GM23338 (cell line): ENCODE data around the gene ZNF385B.

Experiments
- CTCF ChIP-seq, 2 experiments: fragments of 200-600 bp in 1 of 2; sonication (generic) in 1 of 2; conservative IDR thresholded peaks; 2 replicates each; pipeline versions ENCODE4 v1.5.1 to v1.6.1; 2016 to 2017; ENCODE audit warnings: antibody characterized with exemption in 2 of 2, low read depth in 2 of 2, mild to moderate bottlenecking in 2 of 2, moderate library complexity in 1 of 2
- EZH2 ChIP-seq: fragments of 200-600 bp; sonication (generic); IDR thresholded peaks from one replicate; pipeline ENCODE4 v1.8.0; 2017; ENCODE audit warnings: antibody characterized with exemption, mild to moderate bottlenecking, low read depth; ENCODE audit not compliant: unreplicated experiment
- JUNB ChIP-seq: IDR thresholded peaks from one replicate; pipeline ENCODE4 v1.6.1; 2016; ENCODE audit warnings: antibody characterized with exemption; ENCODE audit not compliant: unreplicated experiment
- POLR2AphosphoS5 ChIP-seq: IDR thresholded peaks from 2 replicates; pipeline ENCODE4 v1.6.1; 2016; ENCODE audit warnings: antibody characterized with exemption, low read depth
- ZNF114 ChIP-seq: fragments of 250-450 bp; sonication (Bioruptor Pico); IDR thresholded peaks from 2 replicates; pipeline ENCODE4 v1.5.0; 2020; ENCODE audit warnings: mild to moderate bottlenecking, moderate library complexity

- TF ChIP-seq EZH2 (no peak), POLR2AphosphoS5 (no peak), CTCF (conservative IDR thresholded peaks at IDR 0.05; ENCODE audit: low read depth in 2 of 2) (no peak), ZNF114 (CRISPR knock-in tag) (no peak), JUNB (no peak)
Observed at GRCh38 chr2:179677746-179678505, 183.5 kb downstream of the ZNF385B start.
